Stimulated activated CD8-positive, alpha-beta memory T cell treated with anti-CD3 and anti-CD28 coated beads, Interleukin-15, amount 100 ng/mL, for 4 hours (primary cell): ENCODE results near the gene C9orf57.
"Not testable (repeated sequence)": the region's sequence is repeated elsewhere in the genome, so short reads cannot be mapped to it uniquely, and the experiment has no call there.

ENCODE experiments used
- DNase-seq, 2 donors: peaks; one replicate each; pipeline ENCODE4 v3.0.0-alpha.2; 2020; ENCODE audit warnings: low read depth in 2 of 2

The C9orf57 gene

GRCh38 chr9:72023596-72023995 is 36.8 kb downstream of the C9orf57 start:
- DNase-seq = no peak

DNA sequence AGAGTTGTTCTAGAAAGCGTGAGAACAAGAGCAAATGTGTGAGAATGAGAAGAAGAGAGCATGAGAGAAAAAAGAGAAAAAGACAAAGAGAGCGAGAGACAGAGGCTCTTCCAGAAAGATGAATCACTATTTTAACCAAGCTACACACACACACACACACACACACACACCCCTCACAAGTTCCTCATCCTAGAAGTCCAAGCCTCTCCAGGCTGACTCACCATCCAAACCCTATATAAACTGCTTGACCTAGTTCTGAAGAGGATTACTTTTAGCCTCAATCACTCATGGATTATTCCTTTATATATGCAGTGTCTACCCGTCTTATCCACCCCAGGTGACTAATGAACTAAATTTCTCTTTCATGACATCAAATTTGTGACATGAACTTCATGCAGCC is 37.6 kb downstream of the C9orf57 start:
- no peak for DNase-seq

DNA sequence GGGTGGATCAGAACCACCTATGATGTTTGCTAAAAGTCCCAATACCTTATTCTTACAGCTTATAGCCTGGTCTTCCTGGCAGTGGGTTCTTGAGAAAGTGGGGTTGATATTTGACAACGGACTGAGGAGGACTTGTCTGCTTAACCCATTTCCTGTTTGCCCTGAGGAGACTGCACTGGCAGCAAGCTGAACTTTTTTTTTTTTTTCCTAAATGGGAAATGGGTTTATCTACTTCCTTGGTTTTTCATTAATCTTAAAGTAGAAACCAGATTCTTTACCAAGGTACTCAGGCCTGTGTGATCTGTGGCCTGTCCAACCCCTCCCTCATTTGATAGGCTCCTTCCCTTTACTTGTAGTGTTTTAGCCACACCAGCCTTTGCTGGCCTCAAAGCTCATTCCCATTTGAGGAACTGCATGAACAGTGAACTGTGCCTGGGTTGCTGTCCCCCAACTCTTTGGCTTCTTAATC is 47.1 kb downstream of the C9orf57 start:
- DNase-seq = no peak

GRCh38 chr9:72012646-72013045 is 47.8 kb downstream of the C9orf57 start:
- no peak for DNase-seq

- not testable (repeated sequence) for DNase-seq
Observed at GRCh38 chr9:72007726-72008125, 52.7 kb downstream of the C9orf57 start.

- DNase-seq = no peak
Observed at GRCh38 chr9:72006501-72006900, 53.9 kb downstream of the C9orf57 start.

GRCh38 chr9:72005451-72005850 is 55.0 kb downstream of the C9orf57 start:
- no peak for DNase-seq
